ENCODE results near the gene DMXL2.

DNA sequence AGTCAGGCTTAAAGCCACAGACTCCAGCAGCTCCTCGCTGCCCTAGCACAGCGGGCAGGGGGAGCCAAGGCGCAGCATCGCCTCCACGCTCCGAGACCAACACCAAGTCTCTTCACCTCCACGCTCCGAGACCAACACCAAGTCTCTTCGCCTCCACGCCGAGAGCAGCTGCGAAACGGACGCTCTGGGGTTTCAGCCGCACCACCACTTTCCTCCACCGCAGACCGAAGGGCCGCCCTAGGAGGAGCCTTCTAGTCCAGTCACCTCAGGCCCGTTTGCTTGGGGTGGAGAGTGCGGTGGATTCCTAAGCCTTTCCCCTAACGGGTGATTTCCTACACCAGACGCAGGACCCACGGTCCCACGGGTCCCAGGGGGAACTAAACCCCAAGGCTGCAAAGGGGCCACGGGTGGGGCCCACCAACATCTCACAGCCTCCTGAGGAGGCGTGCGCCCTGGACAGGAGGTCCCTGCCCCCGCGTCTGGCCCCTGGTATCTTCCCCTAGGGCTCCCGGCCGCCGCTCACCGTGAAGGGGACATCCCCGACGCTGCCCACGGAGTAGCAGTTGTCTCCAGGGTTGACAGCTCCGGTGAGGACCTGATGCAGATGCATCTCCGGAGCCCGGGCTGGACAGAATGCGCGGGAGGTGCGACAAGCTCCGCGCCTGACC lies 501 bp downstream of the DMXL2 start:
- TF ChIP-seq, protein P1, sequence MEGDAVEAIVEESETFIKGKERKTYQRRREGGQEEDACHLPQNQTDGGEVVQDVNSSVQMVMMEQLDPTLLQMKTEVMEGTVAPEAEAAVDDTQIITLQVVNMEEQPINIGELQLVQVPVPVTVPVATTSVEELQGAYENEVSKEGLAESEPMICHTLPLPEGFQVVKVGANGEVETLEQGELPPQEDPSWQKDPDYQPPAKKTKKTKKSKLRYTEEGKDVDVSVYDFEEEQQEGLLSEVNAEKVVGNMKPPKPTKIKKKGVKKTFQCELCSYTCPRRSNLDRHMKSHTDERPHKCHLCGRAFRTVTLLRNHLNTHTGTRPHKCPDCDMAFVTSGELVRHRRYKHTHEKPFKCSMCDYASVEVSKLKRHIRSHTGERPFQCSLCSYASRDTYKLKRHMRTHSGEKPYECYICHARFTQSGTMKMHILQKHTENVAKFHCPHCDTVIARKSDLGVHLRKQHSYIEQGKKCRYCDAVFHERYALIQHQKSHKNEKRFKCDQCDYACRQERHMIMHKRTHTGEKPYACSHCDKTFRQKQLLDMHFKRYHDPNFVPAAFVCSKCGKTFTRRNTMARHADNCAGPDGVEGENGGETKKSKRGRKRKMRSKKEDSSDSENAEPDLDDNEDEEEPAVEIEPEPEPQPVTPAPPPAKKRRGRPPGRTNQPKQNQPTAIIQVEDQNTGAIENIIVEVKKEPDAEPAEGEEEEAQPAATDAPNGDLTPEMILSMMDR (IDR thresholded peaks at IDR 0.05), result peak; percentile 32
- TF ChIP-seq, protein P2, sequence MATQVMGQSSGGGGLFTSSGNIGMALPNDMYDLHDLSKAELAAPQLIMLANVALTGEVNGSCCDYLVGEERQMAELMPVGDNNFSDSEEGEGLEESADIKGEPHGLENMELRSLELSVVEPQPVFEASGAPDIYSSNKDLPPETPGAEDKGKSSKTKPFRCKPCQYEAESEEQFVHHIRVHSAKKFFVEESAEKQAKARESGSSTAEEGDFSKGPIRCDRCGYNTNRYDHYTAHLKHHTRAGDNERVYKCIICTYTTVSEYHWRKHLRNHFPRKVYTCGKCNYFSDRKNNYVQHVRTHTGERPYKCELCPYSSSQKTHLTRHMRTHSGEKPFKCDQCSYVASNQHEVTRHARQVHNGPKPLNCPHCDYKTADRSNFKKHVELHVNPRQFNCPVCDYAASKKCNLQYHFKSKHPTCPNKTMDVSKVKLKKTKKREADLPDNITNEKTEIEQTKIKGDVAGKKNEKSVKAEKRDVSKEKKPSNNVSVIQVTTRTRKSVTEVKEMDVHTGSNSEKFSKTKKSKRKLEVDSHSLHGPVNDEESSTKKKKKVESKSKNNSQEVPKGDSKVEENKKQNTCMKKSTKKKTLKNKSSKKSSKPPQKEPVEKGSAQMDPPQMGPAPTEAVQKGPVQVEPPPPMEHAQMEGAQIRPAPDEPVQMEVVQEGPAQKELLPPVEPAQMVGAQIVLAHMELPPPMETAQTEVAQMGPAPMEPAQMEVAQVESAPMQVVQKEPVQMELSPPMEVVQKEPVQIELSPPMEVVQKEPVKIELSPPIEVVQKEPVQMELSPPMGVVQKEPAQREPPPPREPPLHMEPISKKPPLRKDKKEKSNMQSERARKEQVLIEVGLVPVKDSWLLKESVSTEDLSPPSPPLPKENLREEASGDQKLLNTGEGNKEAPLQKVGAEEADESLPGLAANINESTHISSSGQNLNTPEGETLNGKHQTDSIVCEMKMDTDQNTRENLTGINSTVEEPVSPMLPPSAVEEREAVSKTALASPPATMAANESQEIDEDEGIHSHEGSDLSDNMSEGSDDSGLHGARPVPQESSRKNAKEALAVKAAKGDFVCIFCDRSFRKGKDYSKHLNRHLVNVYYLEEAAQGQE (IDR thresholded peaks at IDR 0.05; ENCODE audit: insufficient read depth in 1 of 2, low read depth in 2 of 2, low read length in 1 of 2), result no peak
- TF ChIP-seq POLR2AphosphoS5 (IDR thresholded peaks at IDR 0.05; ENCODE audit: low read depth, low read length) (no peak), SIN3A (IDR thresholded peaks at IDR 0.05; ENCODE audit: borderline replicate concordance, insufficient read depth, low read depth, low read length) (0 out of 2 replicates have a peak, but pooled peaks have one; percentile 44), TCF7L2 (IDR thresholded peaks at IDR 0.05; ENCODE audit: low read depth, low read length) (no peak; the same call in 1 of the 2 replicates)

Data from Panc1 (cell line).